Suprapubic skin (tissue), 4 donors: ENCODE measurements around the gene SLF2. TPM values are rescaled to one million over a fixed set of nuclear protein-coding genes. Genes with fewer than 3 reads are reported as not detected.

Source experiments
- DNase-seq, 2 donors: peaks; one replicate each; pipeline ENCODE4 v3.0.0-alpha.2; 2019; ENCODE audit warnings: low spot score in 2 of 2
- H3K27ac ChIP-seq: fragments of 200-600 bp; sonication (generic); one replicate; pipeline ENCODE4 v1.5.1; 2019
- H3K27me3 ChIP-seq: fragments of 200-600 bp; sonication (generic); one replicate; pipeline ENCODE4 v1.5.1; 2019
- H3K36me3 ChIP-seq: fragments of 200-600 bp; sonication (generic); one replicate; pipeline ENCODE4 v1.5.1; 2019
- H3K4me1 ChIP-seq: fragments of 200-600 bp; sonication (generic); one replicate; pipeline ENCODE4 v1.5.1; 2019
- H3K4me3 ChIP-seq: fragments of 200-600 bp; sonication (generic); one replicate; pipeline ENCODE4 v1.5.1; 2019; ENCODE audit warnings: mild to moderate bottlenecking
- H3K9me3 ChIP-seq: fragments of 200-600 bp; sonication (generic); one replicate; pipeline ENCODE4 v1.5.1; 2019
- CTCF ChIP-seq, 2 donors: fragments of 200-600 bp in 1 of 2; fragments of 450-650 bp in 1 of 2; sonication (generic) in 1 of 2; IDR thresholded peaks; one replicate each; pipeline ENCODE4 v1.5.1; 2016 to 2019; ENCODE audit warnings: antibody characterized with exemption in 2 of 2, mild to moderate bottlenecking in 1 of 2, moderate library complexity in 1 of 2
- EP300 ChIP-seq: sonication (generic); formaldehyde crosslinking; IDR thresholded peaks from one replicate; pipeline ENCODE4 v1.6.1; 2017; ENCODE audit warnings: antibody characterized with exemption
- POLR2A ChIP-seq, 2 donors: fragments of 450-650 bp; IDR thresholded peaks; one replicate each; pipeline ENCODE4 v1.6.1; 2017; ENCODE audit warnings: antibody characterized with exemption in 2 of 2, mild to moderate bottlenecking in 2 of 2, moderate library complexity in 2 of 2
- POLR2AphosphoS5 ChIP-seq, 3 donors: sonication (generic); formaldehyde crosslinking; IDR thresholded peaks; one replicate each; pipeline ENCODE4 v1.6.1; 2017; ENCODE audit warnings: antibody characterized with exemption in 3 of 3
- WGBS: methylation state at CpG from one replicate; pipeline ENCODE4 v1.1.5; 2018; 5-methylcytosine and 5-hydroxymethylcytosine counted together
- total RNA-seq, 4 donors: library from RNA; depleted of rRNA; stranded (reverse); fragments of >200 nt; gene quantifications; one replicate each; pipeline ENCODE4 v1.1.0, GENCODE V29; 2016

Gene SLF2
- total RNA-seq: 10 to 100 TPM; 11.6 to 41.4 (median 15.6) TPM

- DNase-seq: peak; percentile 99
- Histone ChIP-seq H3K27ac (peak within 1 kb of the TSS; percentile 94), H3K4me3 (peak within 1 kb of the TSS; percentile 96), H3K4me1 (peaks cover 30% of the 10 kb centered on the region), H3K9me3 (no peaks in the 10 kb centered on the region), H3K36me3 (peaks cover 15% of the 10 kb centered on the region), H3K27me3 (no peaks in the 10 kb centered on the region)
- 0% methylated on average over 8 of the region's 71 CpGs for WGBS
- TF ChIP-seq POLR2A (IDR thresholded peaks at IDR 0.05): peak in 1 of 2 donors; percentile 9
- TF ChIP-seq CTCF (IDR thresholded peaks at IDR 0.05): no peak
- TF ChIP-seq POLR2AphosphoS5 (IDR thresholded peaks at IDR 0.05): peak in 1 of 3 donors; percentile 50
Observed at GRCh38 chr10:100912605-100913469, at the start of gene SLF2. TSS of gene SLF2 (plus strand) at chr10:100912963. CDS start at chr10:100913111, 148 bp downstream.

- no peak for DNase-seq
- no peaks in the 10 kb centered on the region for H3K9me3 ChIP-seq
- H3K36me3 ChIP-seq: no peaks in the 10 kb centered on the region
- H3K27ac ChIP-seq: no peak overlapping the region
- 84% methylated on average over 6 of the region's 7 CpGs for WGBS
- peaks cover 79% of the 10 kb centered on the region for H3K27me3 ChIP-seq
- TF ChIP-seq CTCF (IDR thresholded peaks at IDR 0.05): no peak
- no peak for TF ChIP-seq POLR2AphosphoS5 (IDR thresholded peaks at IDR 0.05)
- no peak for TF ChIP-seq POLR2A (IDR thresholded peaks at IDR 0.05)
- TF ChIP-seq EP300: no peak
- no peak overlapping the region for H3K4me3 ChIP-seq
- no peaks in the 10 kb centered on the region for H3K4me1 ChIP-seq
Observed at GRCh38 chr10:100863433-100863832, 49.3 kb upstream of the SLF2 start.

GRCh38 chr10:100864036-100864885 is 48.5 kb upstream of the SLF2 start:
- Histone ChIP-seq H3K9me3 (no peaks in the 10 kb centered on the region), H3K4me1 (no peaks in the 10 kb centered on the region), H3K4me3 (no peak overlapping the region), H3K27me3 (peaks cover 79% of the 10 kb centered on the region), H3K36me3 (no peaks in the 10 kb centered on the region), H3K27ac (no peak overlapping the region)
- TF ChIP-seq POLR2A (IDR thresholded peaks at IDR 0.05): no peak
- TF ChIP-seq CTCF (IDR thresholded peaks at IDR 0.05): no peak
- no peak for TF ChIP-seq EP300
- no peak for TF ChIP-seq POLR2AphosphoS5 (IDR thresholded peaks at IDR 0.05)
- 77% methylated on average over 24 of the region's 24 CpGs for WGBS
- no peak for DNase-seq

GRCh38 chr10:100864978-100865377 is 47.8 kb upstream of the SLF2 start:
- Histone ChIP-seq H3K9me3 (no peaks in the 10 kb centered on the region), H3K27me3 (peaks cover 72% of the 10 kb centered on the region), H3K36me3 (no peaks in the 10 kb centered on the region), H3K27ac (no peak overlapping the region), H3K4me1 (no peaks in the 10 kb centered on the region), H3K4me3 (no peak overlapping the region)
- no peak for DNase-seq
- no peak for TF ChIP-seq EP300
- TF ChIP-seq POLR2AphosphoS5 (IDR thresholded peaks at IDR 0.05): no peak
- TF ChIP-seq CTCF (IDR thresholded peaks at IDR 0.05): no peak
- TF ChIP-seq POLR2A (IDR thresholded peaks at IDR 0.05): no peak
- WGBS: 40% methylated on average over 4 of the region's 4 CpGs

- no peaks in the 10 kb centered on the region for H3K36me3 ChIP-seq
- H3K27me3 ChIP-seq: peaks cover 63% of the 10 kb centered on the region
- 63% methylated on average over 7 of the region's 7 CpGs for WGBS
Observed at GRCh38 chr10:100866010-100866409, 46.8 kb upstream of the SLF2 start.

More at GRCh38 chr10:100866010-100866409, 46.8 kb upstream of the SLF2 start:
- no peak for TF ChIP-seq CTCF (IDR thresholded peaks at IDR 0.05)
- no peak for TF ChIP-seq POLR2AphosphoS5 (IDR thresholded peaks at IDR 0.05)
- TF ChIP-seq POLR2A (IDR thresholded peaks at IDR 0.05): no peak
- TF ChIP-seq EP300: no peak
- no peak for DNase-seq
- Histone ChIP-seq H3K4me3 (no peak overlapping the region), H3K9me3 (no peaks in the 10 kb centered on the region), H3K27ac (no peak overlapping the region), H3K4me1 (no peaks in the 10 kb centered on the region)
